ENCODE results near the gene ADPRHL1. TPM values are rescaled to one million over a fixed set of nuclear protein-coding genes. Genes with fewer than 3 reads are reported as not detected.

The ADPRHL1 gene
- total RNA-seq, 2 experiments from 2014 or later, result 0.50 to 0.56 TPM

DNA sequence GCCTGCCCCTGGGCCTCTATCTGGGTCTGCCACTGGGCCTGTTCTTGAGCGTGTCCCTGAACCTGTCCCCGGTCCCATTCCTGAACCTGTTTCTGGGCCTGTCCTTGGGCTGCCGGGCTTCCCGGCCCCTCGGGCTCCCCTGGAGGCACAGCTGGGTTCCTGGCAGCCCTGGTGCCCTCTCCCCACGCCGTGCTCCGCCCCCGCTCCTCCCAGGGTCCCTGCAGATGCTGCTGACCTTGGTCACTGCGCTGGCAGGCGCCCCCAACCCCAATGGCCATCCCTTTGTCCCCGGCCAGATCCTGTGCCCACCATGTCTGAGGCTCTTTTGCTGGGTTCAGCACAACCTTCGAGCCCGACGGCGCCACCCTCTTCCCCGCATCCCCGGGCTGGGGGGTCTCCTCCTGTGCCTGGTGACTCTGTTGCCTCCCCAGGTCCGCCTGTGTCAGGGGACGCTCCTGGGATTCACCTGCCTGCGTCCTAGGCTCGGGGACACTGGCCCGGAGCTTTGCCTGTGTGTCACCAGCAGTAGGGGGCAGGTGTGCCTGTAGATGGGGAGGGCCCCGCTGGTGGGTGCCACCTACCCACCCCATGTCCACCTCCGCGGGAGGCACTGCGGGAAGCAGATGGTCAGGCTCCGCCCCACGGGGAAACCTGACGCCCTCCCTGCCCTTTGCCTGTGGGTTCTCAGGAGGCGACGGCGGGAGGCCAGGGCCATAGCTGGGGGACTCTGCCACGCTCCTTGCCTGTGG, 48.4 kb downstream of the ADPRHL1 start:
- Mint-ChIP-seq H3K36me3 (no peaks in the 10 kb centered on the region), H3K4me1 (ENCODE audit: low read depth) (no peaks in the 10 kb centered on the region), H3K9me3 (no peaks in the 10 kb centered on the region), H3K27ac (no peak overlapping the region), H3K27me3 (peaks cover 4% of the 10 kb centered on the region), H3K4me3 (no peak overlapping the region)
- DNase-seq, result no peak
- CTCF ChIA-PET, result no interaction called here
- POLR2A ChIA-PET, result no interaction called here
- intact Hi-C loops (cut with micrococcal nuclease), result no loop called here

- intact Hi-C loops (cut with micrococcal nuclease), result no loop called here
- no peaks in the 10 kb centered on the region for H3K4me1 Mint-ChIP-seq (ENCODE audit: low read depth)
- no peaks in the 10 kb centered on the region for H3K9me3 Mint-ChIP-seq
- H3K27me3 Mint-ChIP-seq, result peaks cover 4% of the 10 kb centered on the region
- H3K36me3 Mint-ChIP-seq, result no peaks in the 10 kb centered on the region
- ChIA-PET POLR2A (no interaction called here), CTCF (no interaction called here)
- no peak overlapping the region for H3K27ac Mint-ChIP-seq
- no peak overlapping the region for H3K4me3 Mint-ChIP-seq
- DNase-seq, result peak; percentile 5
Measured at GRCh38 chr13:113404366-113404722, 48.9 kb downstream of the ADPRHL1 start.

GRCh38 chr13:113403255-113404104, 49.8 kb downstream of the ADPRHL1 start:
- Mint-ChIP-seq H3K4me1 (ENCODE audit: low read depth) (no peaks in the 10 kb centered on the region), H3K36me3 (no peaks in the 10 kb centered on the region), H3K27ac (no peak overlapping the region), H3K27me3 (peaks cover 4% of the 10 kb centered on the region), H3K4me3 (no peak overlapping the region), H3K9me3 (no peaks in the 10 kb centered on the region)
- peak; percentile 3 for DNase-seq
- intact Hi-C loops (cut with micrococcal nuclease), result no loop called here
- CTCF ChIA-PET, result no interaction called here
- POLR2A ChIA-PET, result no interaction called here

DNA sequence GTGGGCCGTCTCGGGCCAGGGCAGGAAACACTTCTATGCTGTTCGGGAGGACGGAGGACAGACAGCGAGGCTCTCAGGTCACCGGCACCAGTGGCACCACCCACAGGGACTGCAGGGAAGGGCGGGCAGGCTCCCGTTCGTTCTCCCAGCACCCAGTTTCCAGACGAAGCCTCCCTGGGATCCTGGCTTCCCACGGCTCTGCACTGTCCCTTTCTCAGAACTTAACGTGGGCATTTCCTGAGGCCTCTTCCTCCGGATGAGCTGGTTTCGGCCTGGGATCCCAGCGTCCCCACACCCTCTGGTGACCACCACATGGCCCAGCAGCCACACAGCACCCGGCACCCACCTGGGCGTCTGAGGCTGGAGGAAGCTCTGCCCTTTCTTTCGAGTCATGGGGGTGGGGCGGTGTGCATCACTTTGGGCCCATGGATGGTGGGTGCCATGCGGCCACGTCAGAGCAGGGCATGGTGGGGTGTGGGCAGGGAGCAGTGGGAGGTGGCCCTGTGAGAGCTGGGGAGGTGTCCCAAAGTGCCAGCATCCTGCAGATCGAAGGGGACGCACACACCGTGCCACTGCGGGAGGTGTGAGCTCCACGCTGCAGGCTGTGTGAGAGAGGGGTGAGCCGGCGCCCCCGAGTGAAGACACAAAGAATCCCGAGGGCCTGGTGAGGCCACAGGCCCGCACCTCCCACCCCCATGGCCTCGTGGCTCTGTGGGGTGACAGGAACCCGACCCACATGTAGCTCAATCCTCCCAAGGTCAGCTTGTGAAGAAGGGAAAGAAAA, 50.6 kb downstream of the ADPRHL1 start:
- Mint-ChIP-seq H3K4me3 (no peak overlapping the region), H3K9me3 (no peaks in the 10 kb centered on the region), H3K27me3 (no peaks in the 10 kb centered on the region), H3K36me3 (no peaks in the 10 kb centered on the region), H3K27ac (no peak overlapping the region), H3K4me1 (ENCODE audit: low read depth) (no peaks in the 10 kb centered on the region)
- intact Hi-C loops (cut with micrococcal nuclease), result no loop called here
- ChIA-PET POLR2A (no interaction called here), CTCF (no interaction called here)
- peak; percentile 6 for DNase-seq

- H3K27me3 Mint-ChIP-seq, result no peaks in the 10 kb centered on the region
- CTCF ChIA-PET, result no interaction called here
Measured at GRCh38 chr13:113401452-113402415, 51.6 kb downstream of the ADPRHL1 start.

DNA sequence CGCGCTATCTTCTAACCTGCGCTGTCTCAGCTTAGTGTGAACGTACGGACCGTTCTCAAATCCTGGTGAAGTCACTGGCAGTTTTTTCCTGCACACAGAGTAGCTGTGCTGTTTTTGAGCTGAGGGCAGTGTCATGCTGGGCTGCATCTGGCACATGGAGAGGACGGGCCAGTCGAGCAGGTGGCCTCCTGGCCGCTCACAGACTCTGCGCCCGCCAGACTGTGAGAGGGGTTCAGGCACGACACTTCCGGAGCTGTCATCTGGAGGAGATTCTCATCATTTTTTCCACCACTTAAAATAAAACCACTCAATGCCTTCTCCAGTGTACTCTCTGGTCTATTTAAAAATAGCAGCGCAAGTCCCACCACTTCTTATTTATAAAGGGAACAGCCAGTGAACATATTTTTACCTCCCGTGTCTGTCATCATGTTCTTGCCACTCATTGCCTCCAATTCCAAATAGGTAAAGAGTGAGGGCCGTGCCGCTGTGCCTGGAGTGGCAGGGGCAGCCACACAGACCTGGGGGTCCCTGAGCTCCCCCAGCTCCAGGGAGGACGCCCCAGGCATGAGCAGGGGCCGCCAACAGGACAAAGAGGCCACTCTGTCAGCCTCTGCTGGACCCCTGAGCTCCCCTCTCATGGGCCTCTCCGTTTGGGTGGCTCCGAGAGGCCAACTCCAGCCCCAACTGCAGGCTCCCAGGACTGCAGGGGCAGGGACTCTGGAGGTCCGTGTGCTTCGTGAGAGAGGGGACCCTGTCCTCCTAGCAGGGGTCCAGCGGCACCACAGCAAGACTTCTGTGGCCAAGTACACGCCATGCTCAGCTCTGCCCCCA, 52.5 kb downstream of the ADPRHL1 start:
- Mint-ChIP-seq H3K27me3 (no peaks in the 10 kb centered on the region), H3K9me3 (no peaks in the 10 kb centered on the region), H3K4me1 (ENCODE audit: low read depth) (no peaks in the 10 kb centered on the region), H3K27ac (no peak overlapping the region), H3K4me3 (no peak overlapping the region), H3K36me3 (no peaks in the 10 kb centered on the region)
- no peak for DNase-seq
- intact Hi-C loops (cut with micrococcal nuclease), result no loop called here
- CTCF ChIA-PET, result no interaction called here
- POLR2A ChIA-PET, result no interaction called here

More at GRCh38 chr13:113401452-113402415, 51.6 kb downstream of the ADPRHL1 start:
- no peak overlapping the region for H3K27ac Mint-ChIP-seq
- H3K9me3 Mint-ChIP-seq, result no peaks in the 10 kb centered on the region
- no peaks in the 10 kb centered on the region for H3K4me1 Mint-ChIP-seq (ENCODE audit: low read depth)
- intact Hi-C loops (cut with micrococcal nuclease), result no loop called here
- POLR2A ChIA-PET, result no interaction called here
- peak; percentile 2 for DNase-seq
- no peak overlapping the region for H3K4me3 Mint-ChIP-seq
- no peaks in the 10 kb centered on the region for H3K36me3 Mint-ChIP-seq

DNA sequence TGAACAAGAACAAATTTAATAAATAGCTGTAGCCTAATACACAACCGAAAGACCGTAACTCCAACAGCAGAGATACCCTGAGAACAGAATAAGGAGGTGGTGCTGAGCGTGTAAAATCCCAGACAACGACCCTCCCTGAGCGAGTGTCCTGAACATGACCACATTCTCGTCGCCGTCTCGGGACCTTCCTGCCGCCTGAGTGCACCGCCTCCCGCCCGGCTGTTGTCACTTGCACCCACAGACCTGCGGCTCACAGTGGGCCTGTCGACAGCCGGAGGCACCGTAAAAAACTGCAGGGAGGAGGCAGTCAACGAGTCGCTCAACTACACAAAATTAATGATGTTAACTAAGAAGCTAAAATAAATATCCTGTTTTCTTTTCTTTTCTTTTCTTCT, 53.5 kb downstream of the ADPRHL1 start:
- no peaks in the 10 kb centered on the region for H3K9me3 Mint-ChIP-seq
- H3K27me3 Mint-ChIP-seq, result no peaks in the 10 kb centered on the region
- ChIA-PET CTCF (no interaction called here), POLR2A (no interaction called here)
- no peak overlapping the region for H3K27ac Mint-ChIP-seq
- H3K4me1 Mint-ChIP-seq (ENCODE audit: low read depth), result no peaks in the 10 kb centered on the region
- intact Hi-C loops (cut with micrococcal nuclease), result no loop called here
- no peaks in the 10 kb centered on the region for H3K36me3 Mint-ChIP-seq
- DNase-seq, result no peak
- no peak overlapping the region for H3K4me3 Mint-ChIP-seq

GRCh38 chr13:113398963-113399754, 54.1 kb downstream of the ADPRHL1 start:
- ChIA-PET POLR2A (no interaction called here), CTCF (no interaction called here)
- Mint-ChIP-seq H3K9me3 (no peaks in the 10 kb centered on the region), H3K4me1 (ENCODE audit: low read depth) (no peaks in the 10 kb centered on the region), H3K4me3 (no peak overlapping the region), H3K27ac (no peak overlapping the region), H3K27me3 (no peaks in the 10 kb centered on the region), H3K36me3 (no peaks in the 10 kb centered on the region)
- no peak for DNase-seq
- intact Hi-C loops (cut with micrococcal nuclease), result no loop called here

DNA sequence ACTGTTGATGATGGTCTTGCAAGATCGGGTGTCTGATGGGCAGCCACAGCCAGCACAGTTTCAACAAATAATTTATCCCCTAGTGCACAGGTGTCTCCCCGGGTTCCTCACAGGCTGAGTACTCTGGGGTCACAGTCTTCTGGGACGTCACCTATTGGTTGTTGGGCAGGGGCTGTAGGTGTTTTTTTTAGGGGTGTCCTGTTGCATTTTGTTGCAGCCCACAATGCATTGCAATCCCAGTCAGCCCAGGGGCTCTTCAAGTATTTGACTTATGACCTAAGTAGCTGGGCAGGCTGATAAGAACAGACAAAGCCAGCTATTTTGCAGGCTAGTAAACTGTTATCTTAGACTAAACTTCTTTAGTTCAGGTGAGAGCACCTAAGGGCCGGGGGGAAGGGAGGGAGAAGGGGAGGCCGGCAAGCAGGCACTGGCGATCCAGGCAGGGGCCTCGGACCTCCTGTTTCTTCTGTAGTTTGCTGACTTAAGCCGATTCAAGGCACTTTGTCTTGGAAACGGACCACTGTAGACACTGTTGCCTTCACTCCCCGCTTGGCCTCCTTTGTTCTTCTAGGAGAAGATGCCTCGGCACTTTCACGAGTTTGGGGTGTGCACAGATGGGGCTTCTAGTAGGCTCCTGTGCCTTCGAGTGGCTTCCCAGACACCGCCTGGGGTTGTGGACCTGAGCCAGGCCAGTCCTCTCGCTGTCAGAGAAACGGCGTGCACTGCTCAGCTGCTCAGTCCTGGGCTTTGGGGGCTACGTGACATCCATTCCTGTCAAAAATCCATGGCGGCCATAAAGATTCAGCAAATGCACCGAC, 55.5 kb downstream of the ADPRHL1 start:
- H3K9me3 Mint-ChIP-seq, result no peaks in the 10 kb centered on the region
- no peak overlapping the region for H3K4me3 Mint-ChIP-seq
- DNase-seq, result no peak
- ChIA-PET POLR2A (no interaction called here), CTCF (no interaction called here)
- intact Hi-C loops (cut with micrococcal nuclease), result no loop called here
- H3K36me3 Mint-ChIP-seq, result no peaks in the 10 kb centered on the region
- peaks cover 4% of the 10 kb centered on the region for H3K4me1 Mint-ChIP-seq (ENCODE audit: low read depth)
- no peaks in the 10 kb centered on the region for H3K27me3 Mint-ChIP-seq
- no peak overlapping the region for H3K27ac Mint-ChIP-seq

GRCh38 chr13:113394339-113394640, 59.0 kb downstream of the ADPRHL1 start:
- Mint-ChIP-seq H3K4me1 (ENCODE audit: low read depth) (peaks cover 4% of the 10 kb centered on the region), H3K9me3 (peaks cover 1% of the 10 kb centered on the region), H3K27me3 (no peaks in the 10 kb centered on the region)

More at GRCh38 chr13:113394339-113394640, 59.0 kb downstream of the ADPRHL1 start:
- Mint-ChIP-seq H3K4me3 (no peak overlapping the region), H3K27ac (no peak overlapping the region), H3K36me3 (no peaks in the 10 kb centered on the region)
- no peak for DNase-seq
- POLR2A ChIA-PET, result no interaction called here
- intact Hi-C loops (cut with micrococcal nuclease), result loop anchor here (1.0 to 2.0 kb wide), 2 partner anchors 119 to 452 kb away; no protein-coding TSS in a partner anchor
- CTCF ChIA-PET, result interaction anchor here (0.6 to 1.6 kb wide), 6 partner anchors 118 to 452 kb away, joined by 3 to 16 read pairs (median 4); partner anchors contain the start of gene MCF2L

All from activated CD4-positive, alpha-beta memory T cell treated with anti-CD3 and anti-CD28 coated beads for 36 hours (primary cell).